Stomach (tissue), 9 donors: ENCODE results near the gene CCBE1. TPM values are rescaled to one million over a fixed set of nuclear protein-coding genes. Genes with fewer than 3 reads are reported as not detected.

Experiments used
- DNase-seq, 2 donors: peaks; one replicate each; pipeline versions ENCODE4 v3.0.0 to v3.0.0-alpha.2; 2013 to 2019
- H3K27ac ChIP-seq, 5 donors: fragments of 200-600 bp in 4 of 5; sonication (generic) in 4 of 5; one replicate each; pipeline ENCODE4 v1.5.1; 2013 to 2019; ENCODE audit warnings: mild to moderate bottlenecking in 1 of 5, moderate library complexity in 1 of 5
- H3K27me3 ChIP-seq, 3 donors: fragments of 200-600 bp; sonication (generic); one replicate each; pipeline ENCODE4 v1.5.1; 2017 to 2019; ENCODE audit warnings: mixed run types in 1 of 3
- H3K36me3 ChIP-seq, 4 donors: fragments of 200-600 bp; sonication (generic); 1 replicate in 3 of 4; 2 replicates in 1 of 4; pipeline ENCODE4 v1.5.1; 2016 to 2019
- H3K4me1 ChIP-seq, 4 donors: fragments of 200-600 bp; sonication (generic); one replicate each; pipeline ENCODE4 v1.5.1; 2016 to 2019
- H3K4me3 ChIP-seq, 4 donors: fragments of 200-600 bp; sonication (generic) in 3 of 4; one replicate each; pipeline ENCODE4 v1.5.1; 2016 to 2019; ENCODE audit warnings: mild to moderate bottlenecking in 1 of 4
- H3K9me3 ChIP-seq, 4 donors: fragments of 200-600 bp; sonication (generic); one replicate each; pipeline ENCODE4 v1.5.1; 2016 to 2019
- CTCF ChIP-seq, 7 experiments: fragments of 450-650 bp in 4 of 7; fragments of 200-600 bp in 3 of 7; sonication (generic) in 3 of 7; IDR thresholded peaks; one replicate each; pipeline ENCODE4 v1.5.1; 2016 to 2019; ENCODE audit warnings: antibody characterized with exemption in 7 of 7, control low read depth in 2 of 7, mild to moderate bottlenecking in 1 of 7
- EP300 ChIP-seq: sonication (generic); formaldehyde crosslinking; IDR thresholded peaks from one replicate; pipeline ENCODE4 v1.6.1; 2017; ENCODE audit warnings: antibody characterized with exemption
- POLR2A ChIP-seq, 4 donors: fragments of 450-650 bp; IDR thresholded peaks; one replicate each; pipeline ENCODE4 v1.6.1; 2016; ENCODE audit warnings: antibody characterized with exemption in 4 of 4, control low read depth in 2 of 4, mild to moderate bottlenecking in 1 of 4, moderate library complexity in 1 of 4
- POLR2AphosphoS5 ChIP-seq, 3 donors: sonication (generic); formaldehyde crosslinking; IDR thresholded peaks; one replicate each; pipeline ENCODE4 v1.6.1; 2016; ENCODE audit warnings: antibody characterized with exemption in 3 of 3
- WGBS, 5 donors: extraction: QIAGEN DNeasy Blood & Tissue Kit in 3 of 5; methylation state at CpG; one replicate each; pipeline versions ENCODE4 v1.1.5 to v1.1.7; 2013 to 2018; 5-methylcytosine and 5-hydroxymethylcytosine counted together
- intact Hi-C: fragments of 100-400 bp; cut with DNase I; formaldehyde crosslinking; loops from one replicate; pipeline ENCODE4 v1.15.1; 2023; ENCODE audit warnings: low total_unique reads
- polyA plus RNA-seq, 3 donors: library from polyadenylated mRNA; stranded (reverse); fragments of 200-250 nt; gene quantifications; one replicate each; pipeline ENCODE4 v1.2.3, GENCODE V29; 2013
- total RNA-seq, 5 donors: library from RNA; depleted of rRNA; stranded (reverse); fragments of >200 nt; gene quantifications; one replicate each; pipeline versions ENCODE4 v1.1.0 to v1.2.3, GENCODE V29; 2014 to 2016
- donor health status: healthy with polysubstance abuse.
- donor health status: Bipolar disorder and iron deficiency.
- donor health status: healthy.

CCBE1 gene
- total and polyA plus RNA-seq, 8 donors, result 0.29 to 4.0 (median 1.2) TPM

GRCh38 chr18:59706499-59706898, 9.3 kb upstream of the CCBE1 start:
- H3K4me3 ChIP-seq, result no peak overlapping the region
- intact Hi-C loops, result no loop called here
- no peak overlapping the region for H3K27ac ChIP-seq
- no peaks in the 10 kb centered on the region for H3K9me3 ChIP-seq
- peaks cover 0 to 11% (median 1%) of the 10 kb centered on the region in 4 donors for H3K4me1 ChIP-seq
- DNase-seq, result no peak
- TF ChIP-seq POLR2A (IDR thresholded peaks at IDR 0.05) (no peak), POLR2AphosphoS5 (IDR thresholded peaks at IDR 0.05) (no peak), CTCF (IDR thresholded peaks at IDR 0.05) (no peak), EP300 (no peak)
- WGBS, 5 donors, result 55 to 75% (median 65%) methylated on average over 5 of the region's 5 CpGs
- no peaks in the 10 kb centered on the region for H3K27me3 ChIP-seq
- H3K36me3 ChIP-seq, result no peaks in the 10 kb centered on the region

GRCh38 chr18:59705145-59705544, 7.9 kb upstream of the CCBE1 start:
- H3K4me3 ChIP-seq, result no peak overlapping the region
- H3K9me3 ChIP-seq, result no peaks in the 10 kb centered on the region
- DNase-seq, result no peak
- no peak for TF ChIP-seq EP300
- no peak for TF ChIP-seq POLR2A (IDR thresholded peaks at IDR 0.05)
- no peak for TF ChIP-seq CTCF (IDR thresholded peaks at IDR 0.05)
- no peak for TF ChIP-seq POLR2AphosphoS5 (IDR thresholded peaks at IDR 0.05)
- peaks cover 5 to 20% (median 12%) of the 10 kb centered on the region in 4 donors for H3K4me1 ChIP-seq
- no peak overlapping the region for H3K27ac ChIP-seq
- H3K36me3 ChIP-seq, result no peaks in the 10 kb centered on the region
- 15 to 63% (median 27%) methylated on average over 1 of the region's 1 CpG for WGBS, 5 donors
- intact Hi-C loops, result no loop called here
- peaks cover 0 to 4% (median 0%) of the 10 kb centered on the region in 3 donors for H3K27me3 ChIP-seq

GRCh38 chr18:59704146-59704545, 6.9 kb upstream of the CCBE1 start:
- DNase-seq, result no peak
- H3K27ac ChIP-seq, result no peak overlapping the region
- TF ChIP-seq EP300 (no peak), CTCF (IDR thresholded peaks at IDR 0.05) (no peak), POLR2AphosphoS5 (IDR thresholded peaks at IDR 0.05) (no peak), POLR2A (IDR thresholded peaks at IDR 0.05) (no peak)
- intact Hi-C loops, result no loop called here
- 59 to 77% (median 73%) methylated on average over 1 of the region's 1 CpG for WGBS, 5 donors
- peaks cover 9 to 23% (median 18%) of the 10 kb centered on the region in 4 donors for H3K4me1 ChIP-seq
- no peaks in the 10 kb centered on the region for H3K36me3 ChIP-seq
- peaks cover 0 to 6% (median 0%) of the 10 kb centered on the region in 3 donors for H3K27me3 ChIP-seq
- H3K9me3 ChIP-seq, result no peaks in the 10 kb centered on the region
- H3K4me3 ChIP-seq, result no peak overlapping the region

- Histone ChIP-seq H3K4me1 (peaks cover 24 to 42% (median 36%) of the 10 kb centered on the region in 4 donors), H3K36me3 (no peaks in the 10 kb centered on the region), H3K9me3 (no peaks in the 10 kb centered on the region), H3K27ac (peak overlapping the region in 3 of 5 donors; percentile 1 to 34 (median 11)), H3K4me3 (no peak overlapping the region), H3K27me3 (peaks cover 3 to 32% (median 14%) of the 10 kb centered on the region in 3 donors)
- TF ChIP-seq POLR2AphosphoS5 (IDR thresholded peaks at IDR 0.05) (peak in 2 of 3 donors; percentile 31 to 49), EP300 (no peak), CTCF (IDR thresholded peaks at IDR 0.05) (no peak)
- no peak for DNase-seq
- intact Hi-C loops, result no loop called here
- 25 to 59% (median 32%) methylated on average over 3 of the region's 3 CpGs for WGBS, 5 donors
Measured at GRCh38 chr18:59701272-59701671, 4.0 kb upstream of the CCBE1 start.
